ENCODE results near the gene MICU1. TPM values are rescaled to one million over a fixed set of nuclear protein-coding genes. Genes with fewer than 3 reads are reported as not detected.
A peak's percentile ranks its signal among the peaks of the same experiment; 100 is the strongest.

Gene MICU1
- polyA plus RNA-seq, 1 of the 3 experiments (the other 2 are of a cell fraction): 24.6 TPM

GRCh38 chr10:72332423-72333111 lies 293.3 kb downstream of the MICU1 start:
- H3K4me1 ChIP-seq (ENCODE audit: control insufficient read depth in 1 of 2, insufficient read depth in 2 of 2, low read depth in 1 of 2, low read length in 1 of 2): peaks cover 19 to 91% of the 10 kb centered on the region in 2 experiments
- 63% methylated on average over 11 of the region's 12 CpGs for WGBS (ENCODE audit: low lambda C conversion rate)
- no peak overlapping the region for H2AFZ ChIP-seq (ENCODE audit: low read depth)
- H3K79me2 ChIP-seq (ENCODE audit: insufficient read depth): no peaks in the 10 kb centered on the region
- peaks cover 9% of the 10 kb centered on the region for H3F3A ChIP-seq (replicated peaks; ENCODE audit: insufficient read depth)
- peak overlapping the region; percentile 27 to 99; a peak in 3 of 4 replicates for H3K27ac ChIP-seq (ENCODE audit: low read depth in 2 of 2, low read length in 1 of 2)
- H3K9me2 ChIP-seq: no peaks in the 10 kb centered on the region
- H3K36me3 ChIP-seq (replicated peaks in 1 of 2; ENCODE audit: control insufficient read depth in 1 of 2, insufficient read depth in 2 of 2, low read length in 1 of 2): peaks cover 8 to 18% of the 10 kb centered on the region in 2 experiments
- no peak overlapping the region; the same call in 1 of the 2 replicates for H3K9ac ChIP-seq
- 0 out of 2 replicates have a peak overlapping the region, but pooled peaks have one; percentile 37 for H3K4me2 ChIP-seq
- DNase-seq: no peak
- ChIA-PET POLR2A (interaction anchor here (0.7 to 15.0 kb wide), 10 partner anchors 13 to 262 kb away, joined by 3 to 234 read pairs (median 4); partner anchors contain the start of genes DDIT4 and DNAJB12), CTCF (interaction anchor here (0.9 to 14.0 kb wide), 15 partner anchors 9 to 436 kb away, joined by 3 to 198 read pairs (median 4); partner anchors contain the start of gene DDIT4)
- no peak overlapping the region; a peak in 1 of 4 replicates for H3K4me3 ChIP-seq (ENCODE audit: low read depth in 2 of 2, low read length in 1 of 2)
- H3K9me3 ChIP-seq: no peaks in the 10 kb centered on the region
- no peaks in the 10 kb centered on the region for H4K20me1 ChIP-seq (ENCODE audit: insufficient read depth)
- TF ChIP-seq ELF1 (IDR thresholded peaks at IDR 0.05) (no peak), MAX (IDR thresholded peaks at IDR 0.05; ENCODE audit: low read depth) (peak; percentile 91), GATA2 (CRISPR knock-in tag; IDR thresholded peaks at IDR 0.05) (no peak), RCOR1 (IDR thresholded peaks at IDR 0.05; ENCODE audit: low read length) (no peak)
- H3K27me3 ChIP-seq (ENCODE audit: insufficient read depth): no peaks in the 10 kb centered on the region

GRCh38 chr10:72331575-72332422 lies 294.1 kb downstream of the MICU1 start:
- H3K9ac ChIP-seq: no peak overlapping the region; the same call in 1 of the 2 replicates
- no peaks in the 10 kb centered on the region for H3K9me2 ChIP-seq
- peaks cover 16 to 86% of the 10 kb centered on the region in 2 experiments for H3K4me1 ChIP-seq (ENCODE audit: control insufficient read depth in 1 of 2, insufficient read depth in 2 of 2, low read depth in 1 of 2, low read length in 1 of 2)
- peak; percentile 94 for DNase-seq
- peaks cover 9% of the 10 kb centered on the region for H3F3A ChIP-seq (replicated peaks; ENCODE audit: insufficient read depth)
- POLR2A ChIA-PET: interaction anchor here (1.0 to 15.0 kb wide), 8 partner anchors 10 to 262 kb away, joined by 3 to 234 read pairs (median 4); partner anchors contain the start of genes DDIT4 and DNAJB12
- no peaks in the 10 kb centered on the region for H3K79me2 ChIP-seq (ENCODE audit: insufficient read depth)
- CTCF ChIA-PET: interaction anchor here (0.7 to 14.0 kb wide), 15 partner anchors 9 to 435 kb away, joined by 3 to 198 read pairs (median 4); partner anchors contain the start of gene DDIT4
- peak overlapping the region; percentile 28 to 99; a peak in 3 of 4 replicates for H3K27ac ChIP-seq (ENCODE audit: low read depth in 2 of 2, low read length in 1 of 2)
- no peaks in the 10 kb centered on the region for H3K27me3 ChIP-seq (ENCODE audit: insufficient read depth)
- 41% methylated on average over 12 of the region's 27 CpGs for WGBS (ENCODE audit: low lambda C conversion rate)
- H3K4me3 ChIP-seq (ENCODE audit: low read depth in 2 of 2, low read length in 1 of 2): no peak overlapping the region; a peak in 1 of 4 replicates
- H3K4me2 ChIP-seq: peak overlapping the region; percentile 37; the same call in 1 of the 2 replicates
- no peaks in the 10 kb centered on the region for H3K9me3 ChIP-seq
- H2AFZ ChIP-seq (ENCODE audit: low read depth): no peak overlapping the region
- H3K36me3 ChIP-seq (replicated peaks in 1 of 2; ENCODE audit: control insufficient read depth in 1 of 2, insufficient read depth in 2 of 2, low read length in 1 of 2): peaks cover 5 to 16% of the 10 kb centered on the region in 2 experiments
- H4K20me1 ChIP-seq (ENCODE audit: insufficient read depth): no peaks in the 10 kb centered on the region
- TF ChIP-seq USF2 (IDR thresholded peaks at IDR 0.05; ENCODE audit: borderline replicate concordance, low read depth, low read length): no peak
- peak; percentile 97 for TF ChIP-seq RFX5 (IDR thresholded peaks at IDR 0.05; ENCODE audit: low read length)
- TF ChIP-seq EZH2phosphoT487 (IDR thresholded peaks at IDR 0.05; ENCODE audit: borderline replicate concordance, low read depth): no peak
- TF ChIP-seq RCOR1 (IDR thresholded peaks at IDR 0.05; ENCODE audit: low read length): no peak; the same call in 1 of the 2 replicates
- TF ChIP-seq REST (IDR thresholded peaks at IDR 0.05; ENCODE audit: low read depth, low read length): no peak
- peak; percentile 27 for TF ChIP-seq RAD21 (IDR thresholded peaks at IDR 0.05; ENCODE audit: low read length)
- TF ChIP-seq CTCF (IDR thresholded peaks at IDR 0.05): 0 out of 2 replicates have a peak, but pooled peaks have one; percentile 20
- no peak for TF ChIP-seq ELF1 (IDR thresholded peaks at IDR 0.05)
- peak; percentile 91 for TF ChIP-seq NFIC (IDR thresholded peaks at IDR 0.05; ENCODE audit: borderline replicate concordance)
- TF ChIP-seq SIN3A (IDR thresholded peaks at IDR 0.05; ENCODE audit: borderline replicate concordance, low read depth, low read length): no peak
- peak; percentile 85 for TF ChIP-seq MXI1 (IDR thresholded peaks at IDR 0.05; ENCODE audit: low read depth, low read length)
